Activated CD4-positive, CD25-positive, alpha-beta regulatory T cell treated with anti-CD3 and anti-CD28 coated beads, Interleukin-2, amount 50 U/mL, for 24 hours (primary cell): Measurements from ENCODE around the gene CCDC50.

Experiments
- ATAC-seq, 2 donors: fragments of 150-1000 bp; cut with Tn5 transposase; one replicate each; pipeline ENCODE4 v1.10.0; 2021; ENCODE audit warnings: mild to moderate bottlenecking in 1 of 2, moderate library complexity in 1 of 2

Gene CCDC50

GRCh38 chr3:191381303-191381702, 52.1 kb downstream of the CCDC50 start:
- ATAC-seq: no peak

- ATAC-seq: no peak
Observed at GRCh38 chr3:191382661-191383060, 53.5 kb downstream of the CCDC50 start.

GRCh38 chr3:191383124-191383523, 53.9 kb downstream of the CCDC50 start:
- ATAC-seq: no peak

- no peak for ATAC-seq
Observed at GRCh38 chr3:191385101-191385500, 55.9 kb downstream of the CCDC50 start.

GRCh38 chr3:191387441-191388077, 58.4 kb downstream of the CCDC50 start:
- no peak for ATAC-seq

- no peak for ATAC-seq
Observed at GRCh38 chr3:191388823-191389222, 59.6 kb downstream of the CCDC50 start.

GRCh38 chr3:191390580-191390979, 61.4 kb downstream of the CCDC50 start:
- ATAC-seq: no peak

- no peak for ATAC-seq
Observed at GRCh38 chr3:191391861-191392808, 62.9 kb downstream of the CCDC50 start.

GRCh38 chr3:191393146-191393545, 64.0 kb downstream of the CCDC50 start:
- ATAC-seq: no peak

- no peak for ATAC-seq
Observed at GRCh38 chr3:191397771-191398170, 68.6 kb downstream of the CCDC50 start.

- no peak for ATAC-seq
Observed at GRCh38 chr3:191398607-191399006, 69.4 kb downstream of the CCDC50 start.

- no peak for ATAC-seq
Observed at GRCh38 chr3:191399918-191400317, 70.7 kb downstream of the CCDC50 start.

- no peak for ATAC-seq
Observed at GRCh38 chr3:191401775-191402357, 72.7 kb downstream of the CCDC50 start.

GRCh38 chr3:191409791-191410359, 80.7 kb downstream of the CCDC50 start:
- ATAC-seq: no peak

GRCh38 chr3:191412759-191413158, 83.6 kb downstream of the CCDC50 start:
- no peak for ATAC-seq

GRCh38 chr3:191414286-191414685, 85.1 kb downstream of the CCDC50 start:
- no peak for ATAC-seq

GRCh38 chr3:191414732-191415131, 85.5 kb downstream of the CCDC50 start:
- no peak for ATAC-seq

- no peak for ATAC-seq
Observed at GRCh38 chr3:191415566-191415965, 86.4 kb downstream of the CCDC50 start.

- no peak for ATAC-seq
Observed at GRCh38 chr3:191417457-191417729, 88.2 kb downstream of the CCDC50 start.

- ATAC-seq: no peak
Observed at GRCh38 chr3:191420771-191421170, 91.6 kb downstream of the CCDC50 start.

GRCh38 chr3:191424881-191425280, 95.7 kb downstream of the CCDC50 start:
- no peak for ATAC-seq

- ATAC-seq: no peak
Observed at GRCh38 chr3:191425322-191425734, 96.1 kb downstream of the CCDC50 start.

GRCh38 chr3:191426311-191426710, 97.1 kb downstream of the CCDC50 start:
- ATAC-seq: no peak

GRCh38 chr3:191428177-191428576, 99.0 kb downstream of the CCDC50 start:
- no peak for ATAC-seq
